AG09309 (cell line): Measurements from ENCODE around the gene WRAP53.
A peak's percentile ranks its signal among the peaks of the same experiment; 100 is the strongest.

Experiments used
- DNase-seq: peaks from one replicate; pipeline ENCODE4 v3.0.0-alpha.2; 2010; ENCODE audit warnings: low read depth
- H3K4me3 ChIP-seq: 2 replicates; pipeline ENCODE4 v1.5.1; 2011; ENCODE audit warnings: mild to moderate bottlenecking, low read depth, low read length, moderate library complexity; ENCODE audit not compliant: control insufficient read depth
- TF ChIP-seq, protein P1 (sequence below): IDR thresholded peaks from 2 replicates; pipeline ENCODE4 v1.5.1; 2011; ENCODE audit warnings: mild to moderate bottlenecking, low read depth, low read length, inconsistent platforms; ENCODE audit not compliant: insufficient read depth, control insufficient read depth; ENCODE audit errors: missing control alignments

The WRAP53 gene

DNA sequence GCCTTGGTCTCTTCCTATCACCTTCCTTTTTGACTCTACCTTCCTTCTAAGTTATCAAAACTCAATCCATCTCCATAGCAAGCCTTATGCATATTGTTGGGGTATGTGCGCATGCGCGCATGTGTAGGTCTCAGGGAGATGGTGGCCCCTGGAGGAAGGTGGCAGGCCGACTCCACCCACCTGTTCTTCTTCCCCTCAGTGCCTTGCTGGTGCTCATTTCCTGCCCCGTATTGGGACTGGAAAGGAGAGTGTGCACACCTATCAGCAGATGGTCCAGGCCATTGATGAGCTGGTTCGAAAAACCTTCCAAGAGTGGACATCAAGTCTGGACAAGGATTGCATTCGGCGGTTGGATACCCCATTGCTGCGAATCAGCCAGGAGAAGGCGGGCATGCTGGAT is 54.5 kb downstream of the WRAP53 start:
- TF ChIP-seq, protein P1, sequence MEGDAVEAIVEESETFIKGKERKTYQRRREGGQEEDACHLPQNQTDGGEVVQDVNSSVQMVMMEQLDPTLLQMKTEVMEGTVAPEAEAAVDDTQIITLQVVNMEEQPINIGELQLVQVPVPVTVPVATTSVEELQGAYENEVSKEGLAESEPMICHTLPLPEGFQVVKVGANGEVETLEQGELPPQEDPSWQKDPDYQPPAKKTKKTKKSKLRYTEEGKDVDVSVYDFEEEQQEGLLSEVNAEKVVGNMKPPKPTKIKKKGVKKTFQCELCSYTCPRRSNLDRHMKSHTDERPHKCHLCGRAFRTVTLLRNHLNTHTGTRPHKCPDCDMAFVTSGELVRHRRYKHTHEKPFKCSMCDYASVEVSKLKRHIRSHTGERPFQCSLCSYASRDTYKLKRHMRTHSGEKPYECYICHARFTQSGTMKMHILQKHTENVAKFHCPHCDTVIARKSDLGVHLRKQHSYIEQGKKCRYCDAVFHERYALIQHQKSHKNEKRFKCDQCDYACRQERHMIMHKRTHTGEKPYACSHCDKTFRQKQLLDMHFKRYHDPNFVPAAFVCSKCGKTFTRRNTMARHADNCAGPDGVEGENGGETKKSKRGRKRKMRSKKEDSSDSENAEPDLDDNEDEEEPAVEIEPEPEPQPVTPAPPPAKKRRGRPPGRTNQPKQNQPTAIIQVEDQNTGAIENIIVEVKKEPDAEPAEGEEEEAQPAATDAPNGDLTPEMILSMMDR: no peak
- no peak for DNase-seq
- H3K4me3 ChIP-seq: no peak overlapping the region

DNA sequence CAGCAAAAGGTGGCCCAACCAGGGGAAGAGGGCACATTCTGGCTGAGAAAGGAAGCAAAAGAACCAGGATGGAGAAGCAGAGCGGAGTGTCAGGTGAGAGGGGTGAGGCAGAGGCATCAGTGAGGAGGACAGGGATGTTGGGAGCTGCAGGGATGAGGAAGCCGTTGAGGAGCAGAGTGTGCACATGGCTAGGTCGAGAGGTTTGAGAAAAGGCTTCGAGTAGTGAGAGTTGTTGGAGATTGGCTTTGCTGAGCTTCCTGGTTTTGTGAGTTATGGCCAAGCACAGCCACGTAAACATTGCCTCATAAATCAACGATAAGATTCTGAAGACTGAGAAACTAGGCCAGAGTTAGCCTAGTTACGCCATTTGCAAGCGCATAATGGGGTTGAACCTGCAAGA is 56.1 kb downstream of the WRAP53 start:
- H3K4me3 ChIP-seq: no peak overlapping the region
- no peak for DNase-seq
- TF ChIP-seq, protein P1: no peak

DNA sequence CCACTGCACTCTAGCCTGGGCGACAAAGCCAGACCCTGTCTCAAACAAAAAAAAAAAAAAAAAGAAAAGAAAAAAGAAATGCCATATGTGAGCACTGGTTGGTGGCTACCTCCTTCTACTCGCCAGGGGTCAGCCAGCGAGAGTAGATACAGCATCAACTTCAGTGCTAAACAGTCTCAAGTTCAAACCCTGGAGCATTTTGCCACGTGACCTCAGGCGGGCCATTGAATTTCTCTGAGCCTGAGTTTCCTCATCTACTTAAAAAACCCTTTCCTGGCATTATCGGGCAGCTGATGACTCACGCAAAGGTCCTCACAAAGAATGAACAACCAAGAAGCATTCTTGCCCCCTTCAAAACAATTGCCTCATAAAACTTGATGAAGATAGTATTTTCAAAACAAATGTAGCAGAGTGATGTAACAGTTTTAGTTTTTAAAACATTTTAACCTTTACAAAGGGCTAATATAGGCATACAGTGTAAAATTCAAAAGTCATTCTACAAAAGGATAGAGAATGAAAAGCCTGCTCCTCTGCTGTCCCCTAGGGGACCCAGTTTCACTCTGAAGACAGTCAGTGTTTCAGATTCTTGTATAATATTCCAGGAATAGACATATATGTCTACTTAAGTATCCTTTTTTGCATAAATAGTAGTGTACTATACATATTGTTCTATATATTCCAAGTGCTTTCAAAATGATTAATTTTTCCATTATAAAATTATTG is 57.6 kb downstream of the WRAP53 start:
- TF ChIP-seq, protein P1: peak; percentile 14
- DNase-seq: peak; percentile 84
- no peak overlapping the region for H3K4me3 ChIP-seq

DNA sequence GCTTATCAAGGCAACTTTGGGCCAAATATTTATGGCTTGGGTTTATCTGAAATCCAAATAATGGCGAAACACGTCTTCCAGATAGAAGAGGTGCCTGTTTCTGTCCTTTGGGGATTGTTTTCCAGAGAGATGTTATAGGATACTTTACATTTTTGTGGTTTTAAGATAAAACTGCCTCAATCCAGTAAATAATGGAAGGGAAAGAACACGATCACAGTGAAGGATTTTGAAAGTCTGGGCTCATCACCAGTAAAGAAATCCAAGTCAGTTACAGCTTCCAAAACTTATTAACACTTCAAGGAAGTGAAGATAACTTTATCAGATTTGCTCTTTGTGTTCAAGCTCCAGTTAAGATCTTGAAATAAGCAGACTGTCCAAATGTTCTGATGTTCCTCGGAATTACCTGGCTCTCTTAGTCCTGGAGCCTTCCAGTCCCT is 59.4 kb downstream of the WRAP53 start:
- peak; percentile 28 for DNase-seq
- TF ChIP-seq, protein P1: no peak

DNA sequence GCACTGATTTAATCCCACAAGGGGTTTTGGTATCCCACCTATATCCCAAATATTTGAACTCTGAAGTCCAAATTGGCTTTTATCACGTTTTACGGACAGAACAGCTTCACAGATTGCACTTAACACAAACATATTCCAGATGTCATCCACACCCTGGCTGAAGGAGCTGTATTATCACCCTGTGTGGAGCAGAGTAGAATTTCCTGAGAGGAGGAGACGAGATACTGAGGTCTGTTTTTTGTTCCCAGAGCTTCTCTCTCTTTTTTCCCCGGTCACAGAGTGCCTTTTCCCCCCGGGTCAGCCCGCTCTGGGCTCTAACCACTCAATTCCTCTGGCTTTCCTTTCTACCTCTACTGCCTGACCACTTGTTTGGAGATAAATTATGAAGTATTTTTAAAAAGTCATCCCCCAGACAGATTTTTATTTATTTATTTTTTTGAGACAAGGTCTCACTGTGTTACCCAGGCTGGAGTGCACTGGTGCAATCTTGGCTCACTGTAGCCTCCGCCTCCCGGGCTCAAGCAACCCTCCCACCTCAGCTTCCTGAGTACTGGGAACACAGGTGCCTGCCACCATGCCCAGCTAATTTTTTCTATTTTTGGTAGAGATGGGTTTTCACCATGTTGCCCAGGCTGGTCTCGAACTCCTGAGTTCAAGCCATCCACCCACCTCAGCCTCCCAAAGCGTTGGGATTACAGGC is 59.9 kb downstream of the WRAP53 start:
- TF ChIP-seq, protein P1: no peak
- no peak for DNase-seq
- no peak overlapping the region for H3K4me3 ChIP-seq

More for the DNA sequence above, 59.4 kb downstream of the WRAP53 start:
- no peak overlapping the region for H3K4me3 ChIP-seq

DNA sequence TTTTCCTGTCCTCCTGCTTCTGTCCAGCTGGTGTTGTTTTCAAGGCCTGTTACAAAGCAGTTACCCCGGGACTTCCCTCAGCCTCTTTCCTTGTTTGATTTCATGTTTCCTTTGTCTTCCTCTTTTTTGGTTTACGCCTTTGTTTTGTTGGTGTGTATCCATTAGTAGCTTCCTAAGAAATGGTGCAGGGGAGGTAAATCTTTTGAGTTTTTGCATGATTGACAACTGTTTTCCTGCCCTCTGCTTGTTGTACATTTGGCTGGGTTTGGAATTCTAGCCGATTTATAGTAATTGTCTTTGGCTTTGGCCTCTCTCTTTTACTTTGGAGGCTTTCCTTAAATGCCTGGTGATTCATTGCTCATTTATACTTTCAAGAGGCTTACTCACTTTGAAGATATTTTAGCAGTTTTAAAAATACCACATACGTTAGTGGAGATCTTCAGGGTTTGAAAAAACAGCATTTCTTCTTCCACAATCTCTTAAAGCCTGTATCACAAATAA is 62.1 kb downstream of the WRAP53 start:
- TF ChIP-seq, protein P1: no peak
- peak; percentile 73 for DNase-seq
- H3K4me3 ChIP-seq: no peak overlapping the region
